Right renal pelvis (tissue), 4 donors: ENCODE data around the gene GJA1. TPM values are rescaled to one million over a fixed set of nuclear protein-coding genes. Genes with fewer than 3 reads are reported as not detected.

Experiments
- DNase-seq, 4 donors: peaks; one replicate each; pipeline ENCODE4 v3.0.0-alpha.2; 2013; ENCODE audit warnings: low read depth in 4 of 4, low spot score in 3 of 4, missing footprints in 1 of 4
- polyA plus RNA-seq, 4 donors: library from polyadenylated mRNA; unstranded; fragments of 120-200 nt; gene quantifications; one replicate each; pipeline ENCODE4 v1.2.1, GENCODE V29; 2013; ENCODE audit not compliant: insufficient read length in 4 of 4

Gene GJA1
- polyA plus RNA-seq, 4 donors = 63.8 to 70.7 (median 64.9) TPM

DNA sequence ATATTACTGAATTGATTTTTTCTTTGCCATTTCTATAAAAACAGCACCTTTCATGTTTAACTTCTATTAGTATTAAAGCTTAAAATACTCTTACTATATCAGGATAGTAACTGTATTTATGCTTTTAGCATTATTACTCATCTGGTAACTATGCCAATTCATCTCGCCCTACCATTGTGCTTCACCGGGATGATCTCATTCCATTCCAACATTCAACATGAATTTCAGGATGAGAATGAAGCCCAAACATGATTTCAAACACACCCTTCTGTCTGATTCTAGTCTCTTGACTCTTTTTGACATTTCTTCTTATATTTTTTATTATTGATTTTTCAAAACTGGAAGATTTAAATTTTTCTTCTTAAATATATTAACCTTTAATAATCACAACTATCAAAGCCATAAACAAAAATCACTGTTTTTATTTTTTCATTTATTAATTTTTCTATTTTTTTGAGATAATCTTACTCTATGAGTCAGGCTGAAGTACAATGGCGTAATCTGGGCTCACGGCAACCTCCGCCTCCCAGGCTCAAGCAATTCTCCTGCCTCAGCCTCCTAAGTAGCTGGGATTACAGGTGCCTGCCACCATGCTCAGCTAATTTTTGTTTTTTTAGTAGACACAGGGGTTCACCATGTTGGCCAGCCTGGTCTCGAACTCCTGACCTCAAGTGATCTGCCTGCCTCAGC, 46.7 kb downstream of the GJA1 start:
- no peak for DNase-seq

DNA sequence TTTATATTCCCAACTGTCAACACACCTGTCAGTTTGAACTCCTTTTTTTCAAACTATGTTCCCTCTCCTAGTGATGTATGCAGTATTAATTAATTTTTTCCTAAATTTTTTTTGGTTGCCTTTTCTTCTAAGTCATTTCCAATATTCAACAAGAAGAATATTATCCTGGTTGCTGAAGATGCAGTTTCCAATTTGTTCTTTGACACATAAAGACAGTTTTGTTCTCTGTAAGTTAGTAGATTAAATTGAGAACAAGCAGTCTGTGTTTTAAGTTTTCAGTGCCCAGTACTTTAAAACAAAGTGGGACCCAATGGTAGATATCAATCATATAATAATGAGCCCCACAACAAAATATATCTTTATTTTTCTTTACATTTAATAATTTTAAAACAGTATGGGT, 47.3 kb downstream of the GJA1 start:
- no peak for DNase-seq

GRCh38 chr6:121485359-121485811, 49.9 kb downstream of the GJA1 start:
- no peak for DNase-seq

DNA sequence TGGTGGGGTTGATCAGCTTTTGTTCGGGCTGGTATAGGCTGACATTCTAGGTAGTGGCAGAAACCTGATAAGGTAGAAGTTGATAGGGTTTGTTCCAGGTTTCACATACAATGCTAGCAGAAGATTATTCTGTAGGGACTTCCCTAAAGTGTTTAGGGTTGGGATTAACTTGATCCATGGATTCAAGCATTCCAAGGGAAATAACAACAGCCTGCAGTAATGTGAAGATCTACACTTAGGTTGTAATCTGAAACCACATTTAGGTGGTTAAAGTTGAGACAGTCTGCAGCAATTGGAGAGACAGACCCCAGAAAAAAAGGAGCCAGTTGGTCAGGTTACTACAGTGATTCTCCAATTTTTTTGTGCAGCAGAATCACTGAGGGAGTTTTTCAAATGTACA, 56.1 kb downstream of the GJA1 start:
- DNase-seq = no peak

- no peak for DNase-seq
These were observed 57.1 kb downstream of the GJA1 start for GRCh38 chr6:121492536-121492935.

DNA sequence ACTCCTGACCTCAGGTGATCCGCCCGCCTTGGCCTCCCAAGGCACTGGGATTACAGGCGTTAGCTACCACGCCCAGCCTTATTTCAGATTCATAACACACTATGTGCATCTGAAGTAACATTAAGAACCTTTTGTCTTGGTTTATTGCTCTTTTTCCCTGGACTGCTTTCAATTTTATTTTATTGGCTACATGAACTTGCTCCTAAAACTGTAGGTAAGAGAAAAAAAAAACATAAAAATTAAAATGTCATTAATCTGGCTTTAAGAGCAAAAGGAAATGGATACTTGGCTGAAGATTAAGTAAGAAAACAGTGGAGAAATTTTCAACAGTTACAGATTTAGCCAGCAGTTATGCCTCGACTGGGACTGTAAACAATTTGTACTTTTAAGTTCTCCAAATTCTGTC, 62.5 kb downstream of the GJA1 start:
- DNase-seq = peak in 1 of 4 donors; percentile 22

- no peak for DNase-seq
These were observed 63.2 kb downstream of the GJA1 start for GRCh38 chr6:121498481-121499276.

Other genes with a start within 250 kb of the GJA1 start
- gene TBC1D32, start 101.2 kb upstream of the GJA1 start, polyA plus RNA-seq = 10 to 100 TPM; 12.1 to 17.5 (median 15.9) TPM